K562 (cell line): ENCODE measurements around the gene SLC7A8. TPM values are rescaled to one million over a fixed set of nuclear protein-coding genes. Genes with fewer than 3 reads are reported as not detected.

Experiments used
- ATAC-seq: fragments of 200-7000 bp; cut with Tn5 transposase; 3 replicates; pipeline ENCODE4 v1.9.1; 2020; ENCODE audit warnings: moderate library complexity
- BruUV-seq: library from RNA; stranded (reverse); fragments of 400-500 nt; replicated peaks from 2 replicates; lab custom pipeline; 2021; lab: Mats Ljungman, UMichigan
- CTCF ChIA-PET: fragments of 300-600 bp; formaldehyde crosslinking; extraction: SDS; loops from one replicate; lab custom pipeline; 2021; ENCODE audit warnings: low intra/inter-chr PET ratio; lab: Yijun Ruan, JAX
- POLR2A ChIA-PET: fragments of 300-600, 350-650 bp; sonication (Branson Sonifier 250); formaldehyde crosslinking; extraction: SDS; loops from one replicate; lab custom pipeline; 2021; ENCODE audit warnings: antibody characterized with exemption, inconsistent platforms; lab: Yijun Ruan, JAX
- DNase-seq, 4 experiments: peaks; one replicate each; pipeline versions ENCODE4 v3.0.0 to v3.0.0-alpha.2; 2011 to 2018; ENCODE audit warnings: low spot score in 3 of 4, mixed read lengths in 3 of 4; ENCODE audit errors: extremely low read depth in 1 of 4
- FAIRE-seq: peaks from 2 replicates; lab custom pipeline; 2011; peaks lifted over from hg19 to GRCh38; lab: Jason Lieb, UNC
- H2AFZ ChIP-seq: 2 replicates; pipeline ENCODE4 v1.6.0; 2011; ENCODE audit warnings: low read depth, low read length, control low read depth, inconsistent platforms
- H3K27ac ChIP-seq: fragments of 200-600 bp; 3 replicates; pipeline ENCODE4 v1.8.0; 2011; ENCODE audit warnings: low read depth, mild to moderate bottlenecking, control low read depth, inconsistent platforms, low read length, moderate library complexity, mixed read lengths; ENCODE audit errors: extremely low read depth
- H3K27me3 ChIP-seq, 2 experiments: fragments of 300-600 bp in 1 of 2; 2 replicates in 1 of 2; 3 replicates in 1 of 2; pipeline versions ENCODE4 v1.6.0 to v1.8.0; 2011; ENCODE audit warnings: inconsistent platforms in 2 of 2, low read length in 2 of 2, mild to moderate bottlenecking in 1 of 2, mixed read lengths in 1 of 2, moderate library complexity in 1 of 2; ENCODE audit not compliant: control insufficient read depth in 2 of 2, insufficient read depth in 2 of 2
- H3K36me3 ChIP-seq: fragments of 300-600 bp; 3 replicates; pipeline ENCODE4 v1.8.0; 2011; ENCODE audit warnings: mild to moderate bottlenecking, low read length, inconsistent platforms; ENCODE audit not compliant: control insufficient read depth, insufficient read depth
- H3K4me1 ChIP-seq, 2 experiments: fragments of 200-600 bp in 1 of 2; replicated peaks in 1 of 2; 2 replicates in 1 of 2; 3 replicates in 1 of 2; pipeline versions ENCODE4 v1.5.1 to v1.8.0; 2011; ENCODE audit warnings: inconsistent platforms in 2 of 2, low read length in 2 of 2, mild to moderate bottlenecking in 1 of 2, mixed read lengths in 1 of 2, moderate library complexity in 1 of 2; ENCODE audit not compliant: control insufficient read depth in 2 of 2, insufficient read depth in 2 of 2
- H3K4me2 ChIP-seq: 2 replicates; pipeline ENCODE4 v1.6.1; 2011; ENCODE audit warnings: low read length, control low read depth, inconsistent platforms, mixed read lengths; ENCODE audit not compliant: insufficient read depth
- H3K4me3 ChIP-seq: fragments of 200-600 bp; sonication (generic), shearing (Covaris generic); 2 replicates; pipeline ENCODE4 v1.5.1; 2016; ENCODE audit warnings: control low read depth, inconsistent platforms
- H3K79me2 ChIP-seq: fragments of 200-600 bp; 3 replicates; pipeline ENCODE4 v1.8.0; 2011; ENCODE audit warnings: low read length, inconsistent platforms; ENCODE audit not compliant: control insufficient read depth, insufficient read depth
- H3K9ac ChIP-seq, 2 experiments: 2 replicates each; pipeline versions ENCODE4 v1.6.0 to v1.6.1; 2011; ENCODE audit warnings: low read depth in 2 of 2, low read length in 2 of 2, control low read depth in 1 of 2, inconsistent platforms in 1 of 2, mild to moderate bottlenecking in 1 of 2, mixed read lengths in 1 of 2; ENCODE audit not compliant: insufficient read depth in 1 of 2
- H3K9me1 ChIP-seq: one replicate; pipeline ENCODE4 v1.6.0; 2011; ENCODE audit warnings: inconsistent platforms, mild to moderate bottlenecking, low read length, moderate library complexity; ENCODE audit not compliant: control insufficient read depth, insufficient read depth
- H3K9me3 ChIP-seq: replicated peaks from 2 replicates; pipeline ENCODE4 v1.5.1; 2011; ENCODE audit warnings: low read depth, low read length, inconsistent platforms; ENCODE audit not compliant: control insufficient read depth, insufficient read depth
- H4K20me1 ChIP-seq: replicated peaks from 2 replicates; pipeline ENCODE4 v1.6.1; 2011; ENCODE audit warnings: low read length, inconsistent platforms, mixed read lengths; ENCODE audit not compliant: control insufficient read depth, insufficient read depth
- ATF7 ChIP-seq: fragments of 450-650 bp; IDR thresholded peaks from 2 replicates; pipeline ENCODE4 v1.7.1; 2014; ENCODE audit warnings: mild to moderate bottlenecking, moderate library complexity
- BACH1 ChIP-seq: fragments of 200-800 bp; sonication (Bioruptor generic); IDR thresholded peaks from 2 replicates; pipeline ENCODE4 v1.6.1; 2016; ENCODE audit warnings: missing genetic modification characterization, missing compliant biosample characterization
- ESRRA ChIP-seq: fragments of 450-650 bp; IDR thresholded peaks from 2 replicates; pipeline ENCODE4 v1.6.1; 2014; ENCODE audit warnings: low read depth, mild to moderate bottlenecking, moderate library complexity, borderline replicate concordance
- FOXA3 ChIP-seq, 2 experiments: fragments of 450-650 bp in 1 of 2; sonication (generic) in 1 of 2; formaldehyde crosslinking; IDR thresholded peaks in 1 of 2; conservative IDR thresholded peaks in 1 of 2; 2 replicates each; pipeline versions ENCODE4 v1.4.0 to v1.8.0; 2020 to 2022; ENCODE audit warnings: mild to moderate bottlenecking in 2 of 2, missing genetic modification reagents in 1 of 2
- FUS ChIP-seq: fragments of 200-400 bp; formaldehyde crosslinking; optimal IDR thresholded peaks from 2 replicates; pipeline ENCODE3; 2017; ENCODE audit warnings: low read depth, low read length
- SP1 ChIP-seq: sonication (generic); formaldehyde crosslinking; IDR thresholded peaks from 2 replicates; pipeline ENCODE4 v1.8.1; 2022; ENCODE audit warnings: mild to moderate bottlenecking, missing genetic modification reagents
- TFE3 ChIP-seq: fragments of 450-650 bp; formaldehyde crosslinking; IDR thresholded peaks from 2 replicates; pipeline ENCODE4 v1.4.0; 2020; ENCODE audit warnings: mild to moderate bottlenecking, mixed read lengths
- ZNF644 ChIP-seq: fragments of 200-800 bp; sonication (Bioruptor generic); IDR thresholded peaks from 2 replicates; pipeline ENCODE4 v1.6.1; 2016; ENCODE audit warnings: low read depth, missing genetic modification characterization, missing compliant biosample characterization
- WGBS: fragments of 100-300 bp; shearing (Covaris generic); methylation state at CpG from one replicate; pipeline ENCODE4 v1.1.6; 2016; ENCODE audit warnings: low coverage, mixed read lengths; ENCODE audit not compliant: insufficient coverage; ENCODE audit errors: missing lambda C conversion rate; 5-methylcytosine and 5-hydroxymethylcytosine counted together
- in situ Hi-C: fragments of 300-500 bp; cut with MboI; formaldehyde crosslinking; loops from 4 replicates; pipeline ENCODE4 v1.15.0; 2018; ENCODE audit warnings: inconsistent platforms, mixed read lengths
- intact Hi-C: fragments of 100-400 bp; cut with micrococcal nuclease; formaldehyde crosslinking; loops from 2 replicates; pipeline ENCODE4 v1.14.2; 2022
- polyA plus RNA-seq, 8 experiments: library from polyadenylated mRNA; depleted of rRNA in 4 of 8; stranded (reverse) in 5 of 8; unstranded in 3 of 8; fragments of >200 nt; fragmentation: Nextera tagmentation in 2 of 8; fragmentation: Illumina TruSeq in 1 of 8; extraction: Ambion mirVana in 2 of 8; extraction: Trizol in 1 of 8; gene quantifications; 2 replicates each; pipeline versions ENCODE4 v1.2.1 to v1.2.3, GENCODE V29; 2011 to 2014; ENCODE audit warnings: inconsistent platforms in 1 of 8, missing spikeins in 1 of 8
- total RNA-seq, 7 experiments: library from RNA; depleted of rRNA in 6 of 7; stranded (reverse); fragments of >200 nt in 6 of 7; fragmentation: Illumina TruSeq in 2 of 7; extraction: Trizol in 2 of 7; gene quantifications; 2 replicates each; pipeline versions ENCODE4 v1.2.1 to v1.2.3, GENCODE V29; 2011 to 2021; ENCODE audit warnings: low replicate concordance in 1 of 7

SLC7A8 gene
- total and polyA plus RNA-seq, 9 of the 15 experiments (the other 6 are each of a cell fraction or from before 2014, with no cell fraction given): 2.0 to 33.0 (median 6.0) TPM

- Histone ChIP-seq H3K79me2 (no peaks in the 10 kb centered on the region), H2AFZ (no peak overlapping the region), H3K27me3 (no peaks in the 10 kb centered on the region), H3K4me1 (peaks cover 31 to 45% of the 10 kb centered on the region in 2 experiments; a peak in 4 of 5 replicates), H4K20me1 (no peaks in the 10 kb centered on the region), H3K4me2 (no peak overlapping the region), H3K9me1 (no peaks in the 10 kb centered on the region), H3K9ac (no peak overlapping the region), H3K9me3 (no peaks in the 10 kb centered on the region), H3K36me3 (peaks cover 5% of the 10 kb centered on the region; the same call in 1 of the 3 replicates), H3K27ac (no peak overlapping the region), H3K4me3 (no peak overlapping the region)
- CTCF ChIA-PET: no interaction called here
- in situ Hi-C loops: no loop called here
- DNase-seq (no peak), FAIRE-seq (no peak), ATAC-seq (no peak)
- BruUV-seq: no TSS peak
- POLR2A ChIA-PET: interaction anchor here (0.5 to 1.2 kb wide), 2 partner anchors 65 to 377 kb away, joined by 3 read pairs; partner anchors contain the start of gene OXA1L
- intact Hi-C loops: no loop called here
- no peak for TF ChIP-seq ZNF644 (tag)
- no peak for TF ChIP-seq ATF7
- no peak for TF ChIP-seq FOXA3 (CRISPR knock-in tag; conservative IDR thresholded peaks at IDR 0.05 in 1 of 2, IDR thresholded peaks at IDR 0.05 in 1 of 2)
- TF ChIP-seq ESRRA: no peak
- no peak for TF ChIP-seq TFE3 (CRISPR knock-in tag)
- TF ChIP-seq BACH1 (tag): no peak
- TF ChIP-seq FUS: no peak
- TF ChIP-seq SP1: no peak
- 70% methylated on average over 4 of the region's 4 CpGs for WGBS
Observed at GRCh38 chr14:23142826-23143225, 40.6 kb downstream of the SLC7A8 start.
